Measurements from ENCODE around the gene RRH.
"Not testable (repeated sequence)": the region's sequence is repeated elsewhere in the genome, so short reads cannot be mapped to it uniquely, and the experiment has no call there.

The RRH gene

GRCh38 chr4:109827672-109828071 lies at the start of gene RRH:
Gene RRH (plus strand): TSS chr4:109827972. CDS start chr4:109828028, 56 bp downstream.
- Histone ChIP-seq H3K9me3 (ENCODE audit: control insufficient read depth in 5 of 5, low read length in 5 of 5) (no peaks in the 10 kb centered on the region), H3K36me3 (ENCODE audit: control insufficient read depth in 5 of 5, insufficient read depth in 5 of 5, low read length in 5 of 5) (peaks cover 9 to 24% (median 19%) of the 10 kb centered on the region in 5 donors), H3K27ac (ENCODE audit: low read depth, low read length) (no peak within 1 kb of the TSS), H3K9ac (ENCODE audit: low read length in 5 of 5) (peak within 1 kb of the TSS in 1 of 5 donors; percentile 51), H3K27me3 (ENCODE audit: control insufficient read depth in 5 of 5, insufficient read depth in 4 of 5, low read length in 5 of 5) (no peaks in the 10 kb centered on the region), H3K4me1 (ENCODE audit: control insufficient read depth in 5 of 5, insufficient read depth in 5 of 5, low read length in 5 of 5) (no peaks in the 10 kb centered on the region), H3K4me3 (ENCODE audit: low read depth in 1 of 5, low read length in 5 of 5) (no peak within 1 kb of the TSS)

- not testable (repeated sequence) for H3K27me3 ChIP-seq (ENCODE audit: control insufficient read depth in 5 of 5, insufficient read depth in 4 of 5, low read length in 5 of 5); H3K9ac ChIP-seq (ENCODE audit: low read length in 5 of 5); H3K4me1 ChIP-seq (ENCODE audit: control insufficient read depth in 5 of 5, insufficient read depth in 5 of 5, low read length in 5 of 5); H3K4me3 ChIP-seq (ENCODE audit: low read depth in 1 of 5, low read length in 5 of 5); H3K9me3 ChIP-seq (ENCODE audit: control insufficient read depth in 5 of 5, low read length in 5 of 5); H3K27ac ChIP-seq (ENCODE audit: low read depth, low read length); H3K36me3 ChIP-seq (ENCODE audit: control insufficient read depth in 5 of 5, insufficient read depth in 5 of 5, low read length in 5 of 5)
Observed at GRCh38 chr4:109782092-109782491, 45.7 kb upstream of the RRH start.

GRCh38 chr4:109786846-109787245 lies 40.9 kb upstream of the RRH start:
- Histone ChIP-seq H3K36me3 (ENCODE audit: control insufficient read depth in 5 of 5, insufficient read depth in 5 of 5, low read length in 5 of 5) (no peaks in the 10 kb centered on the region), H3K4me1 (ENCODE audit: control insufficient read depth in 5 of 5, insufficient read depth in 5 of 5, low read length in 5 of 5) (no peaks in the 10 kb centered on the region), H3K27ac (ENCODE audit: low read depth, low read length) (no peak overlapping the region), H3K9me3 (ENCODE audit: control insufficient read depth in 5 of 5, low read length in 5 of 5) (peaks cover 0 to 4% (median 0%) of the 10 kb centered on the region in 5 donors), H3K9ac (ENCODE audit: low read length in 5 of 5) (no peak overlapping the region), H3K4me3 (ENCODE audit: low read depth in 1 of 5, low read length in 5 of 5) (no peak overlapping the region), H3K27me3 (ENCODE audit: control insufficient read depth in 5 of 5, insufficient read depth in 4 of 5, low read length in 5 of 5) (no peaks in the 10 kb centered on the region)

- Histone ChIP-seq H3K4me3 (ENCODE audit: low read depth in 1 of 5, low read length in 5 of 5) (no peak overlapping the region), H3K9me3 (ENCODE audit: control insufficient read depth in 5 of 5, low read length in 5 of 5) (peaks cover 0 to 4% (median 0%) of the 10 kb centered on the region in 5 donors), H3K36me3 (ENCODE audit: control insufficient read depth in 5 of 5, insufficient read depth in 5 of 5, low read length in 5 of 5) (no peaks in the 10 kb centered on the region), H3K9ac (ENCODE audit: low read length in 5 of 5) (no peak overlapping the region), H3K4me1 (ENCODE audit: control insufficient read depth in 5 of 5, insufficient read depth in 5 of 5, low read length in 5 of 5) (no peaks in the 10 kb centered on the region), H3K27me3 (ENCODE audit: control insufficient read depth in 5 of 5, insufficient read depth in 4 of 5, low read length in 5 of 5) (no peaks in the 10 kb centered on the region), H3K27ac (ENCODE audit: low read depth, low read length) (no peak overlapping the region)
Observed at GRCh38 chr4:109787807-109788206, 40.0 kb upstream of the RRH start.

- Histone ChIP-seq H3K4me3 (ENCODE audit: low read depth in 1 of 5, low read length in 5 of 5) (no peak overlapping the region), H3K4me1 (ENCODE audit: control insufficient read depth in 5 of 5, insufficient read depth in 5 of 5, low read length in 5 of 5) (no peaks in the 10 kb centered on the region), H3K9me3 (ENCODE audit: control insufficient read depth in 5 of 5, low read length in 5 of 5) (peaks cover 0 to 11% (median 3%) of the 10 kb centered on the region in 5 donors), H3K36me3 (ENCODE audit: control insufficient read depth in 5 of 5, insufficient read depth in 5 of 5, low read length in 5 of 5) (no peaks in the 10 kb centered on the region), H3K27ac (ENCODE audit: low read depth, low read length) (no peak overlapping the region), H3K9ac (ENCODE audit: low read length in 5 of 5) (no peak overlapping the region), H3K27me3 (ENCODE audit: control insufficient read depth in 5 of 5, insufficient read depth in 4 of 5, low read length in 5 of 5) (peaks cover 0 to 3% (median 0%) of the 10 kb centered on the region in 5 donors)
Observed at GRCh38 chr4:109795059-109795458, 32.7 kb upstream of the RRH start.

GRCh38 chr4:109798866-109799265 lies 28.9 kb upstream of the RRH start:
- peaks cover 0 to 9% (median 3%) of the 10 kb centered on the region in 5 donors for H3K9me3 ChIP-seq (ENCODE audit: control insufficient read depth in 5 of 5, low read length in 5 of 5)
- H3K4me3 ChIP-seq (ENCODE audit: low read depth in 1 of 5, low read length in 5 of 5), result no peak overlapping the region
- H3K4me1 ChIP-seq (ENCODE audit: control insufficient read depth in 5 of 5, insufficient read depth in 5 of 5, low read length in 5 of 5), result peaks cover 0 to 4% (median 0%) of the 10 kb centered on the region in 5 donors
- H3K27ac ChIP-seq (ENCODE audit: low read depth, low read length), result no peak overlapping the region
- no peaks in the 10 kb centered on the region for H3K36me3 ChIP-seq (ENCODE audit: control insufficient read depth in 5 of 5, insufficient read depth in 5 of 5, low read length in 5 of 5)
- H3K27me3 ChIP-seq (ENCODE audit: control insufficient read depth in 5 of 5, insufficient read depth in 4 of 5, low read length in 5 of 5), result no peaks in the 10 kb centered on the region
- no peak overlapping the region for H3K9ac ChIP-seq (ENCODE audit: low read length in 5 of 5)

GRCh38 chr4:109801099-109801789 lies 26.5 kb upstream of the RRH start:
- H3K9ac ChIP-seq (ENCODE audit: low read length in 5 of 5), result peak overlapping the region in 2 of 5 donors; percentile 49 to 66
- H3K4me1 ChIP-seq (ENCODE audit: control insufficient read depth in 5 of 5, insufficient read depth in 5 of 5, low read length in 5 of 5), result peaks cover 0 to 4% (median 0%) of the 10 kb centered on the region in 5 donors
- no peaks in the 10 kb centered on the region for H3K36me3 ChIP-seq (ENCODE audit: control insufficient read depth in 5 of 5, insufficient read depth in 5 of 5, low read length in 5 of 5)
- no peaks in the 10 kb centered on the region for H3K27me3 ChIP-seq (ENCODE audit: control insufficient read depth in 5 of 5, insufficient read depth in 4 of 5, low read length in 5 of 5)
- H3K27ac ChIP-seq (ENCODE audit: low read depth, low read length), result no peak overlapping the region
- H3K9me3 ChIP-seq (ENCODE audit: control insufficient read depth in 5 of 5, low read length in 5 of 5), result peaks cover 0 to 4% (median 0%) of the 10 kb centered on the region in 5 donors
- H3K4me3 ChIP-seq (ENCODE audit: low read depth in 1 of 5, low read length in 5 of 5), result peak overlapping the region in 4 of 5 donors; percentile 9 to 53 (median 48)

GRCh38 chr4:109801895-109802319 lies 25.9 kb upstream of the RRH start, which contains the start of gene CFI:
Gene CFI (minus strand): TSS chr4:109801999. CDS start chr4:109801971, 28 bp downstream.
- peak within 1 kb of the TSS in 2 of 5 donors; percentile 49 to 66 for H3K9ac ChIP-seq (ENCODE audit: low read length in 5 of 5)
- H3K4me3 ChIP-seq (ENCODE audit: low read depth in 1 of 5, low read length in 5 of 5), result peak within 1 kb of the TSS in 4 of 5 donors; percentile 9 to 53 (median 48)
- H3K4me1 ChIP-seq (ENCODE audit: control insufficient read depth in 5 of 5, insufficient read depth in 5 of 5, low read length in 5 of 5), result peaks cover 0 to 4% (median 0%) of the 10 kb centered on the region in 5 donors
- H3K36me3 ChIP-seq (ENCODE audit: control insufficient read depth in 5 of 5, insufficient read depth in 5 of 5, low read length in 5 of 5), result no peaks in the 10 kb centered on the region
- no peaks in the 10 kb centered on the region for H3K9me3 ChIP-seq (ENCODE audit: control insufficient read depth in 5 of 5, low read length in 5 of 5)
- no peak within 1 kb of the TSS for H3K27ac ChIP-seq (ENCODE audit: low read depth, low read length)
- no peaks in the 10 kb centered on the region for H3K27me3 ChIP-seq (ENCODE audit: control insufficient read depth in 5 of 5, insufficient read depth in 4 of 5, low read length in 5 of 5)

GRCh38 chr4:109803924-109804571 lies 23.7 kb upstream of the RRH start:
- no peak overlapping the region for H3K27ac ChIP-seq (ENCODE audit: low read depth, low read length)
- no peaks in the 10 kb centered on the region for H3K27me3 ChIP-seq (ENCODE audit: control insufficient read depth in 5 of 5, insufficient read depth in 4 of 5, low read length in 5 of 5)
- no peak overlapping the region for H3K4me3 ChIP-seq (ENCODE audit: low read depth in 1 of 5, low read length in 5 of 5)
- H3K9ac ChIP-seq (ENCODE audit: low read length in 5 of 5), result no peak overlapping the region
- H3K9me3 ChIP-seq (ENCODE audit: control insufficient read depth in 5 of 5, low read length in 5 of 5), result no peaks in the 10 kb centered on the region
- H3K36me3 ChIP-seq (ENCODE audit: control insufficient read depth in 5 of 5, insufficient read depth in 5 of 5, low read length in 5 of 5), result no peaks in the 10 kb centered on the region
- H3K4me1 ChIP-seq (ENCODE audit: control insufficient read depth in 5 of 5, insufficient read depth in 5 of 5, low read length in 5 of 5), result peaks cover 0 to 4% (median 0%) of the 10 kb centered on the region in 5 donors

- Histone ChIP-seq H3K9me3 (ENCODE audit: control insufficient read depth in 5 of 5, low read length in 5 of 5) (no peaks in the 10 kb centered on the region), H3K36me3 (ENCODE audit: control insufficient read depth in 5 of 5, insufficient read depth in 5 of 5, low read length in 5 of 5) (no peaks in the 10 kb centered on the region), H3K9ac (ENCODE audit: low read length in 5 of 5) (no peak overlapping the region), H3K4me1 (ENCODE audit: control insufficient read depth in 5 of 5, insufficient read depth in 5 of 5, low read length in 5 of 5) (peaks cover 0 to 3% (median 1%) of the 10 kb centered on the region in 5 donors), H3K27me3 (ENCODE audit: control insufficient read depth in 5 of 5, insufficient read depth in 4 of 5, low read length in 5 of 5) (no peaks in the 10 kb centered on the region), H3K4me3 (ENCODE audit: low read depth in 1 of 5, low read length in 5 of 5) (no peak overlapping the region), H3K27ac (ENCODE audit: low read depth, low read length) (no peak overlapping the region)
Observed at GRCh38 chr4:109809655-109810054, 18.1 kb upstream of the RRH start.
